Upper lobe of left lung (tissue), 4 donors: ENCODE results near the gene BCAS3.

Source experiments
- CTCF ChIP-seq, 6 experiments: fragments of 450-650 bp in 4 of 6; fragments of 200-600 bp in 2 of 6; sonication (generic) in 2 of 6; IDR thresholded peaks; one replicate each; pipeline ENCODE4 v1.5.1; 2016 to 2019; ENCODE audit warnings: antibody characterized with exemption in 6 of 6
- POLR2A ChIP-seq, 4 donors: fragments of 450-650 bp; IDR thresholded peaks; one replicate each; pipeline ENCODE4 v1.5.1; 2016 to 2017; ENCODE audit warnings: antibody characterized with exemption in 4 of 4, mild to moderate bottlenecking in 2 of 4

GRCh38 chr17:60712675-60713074, 35.0 kb downstream of the BCAS3 start:
- TF ChIP-seq POLR2A (IDR thresholded peaks at IDR 0.05), result no peak
- TF ChIP-seq CTCF (IDR thresholded peaks at IDR 0.05), result no peak
